ENCODE measurements around the gene RABGGTA. TPM values are rescaled to one million over a fixed set of nuclear protein-coding genes. Genes with fewer than 3 reads are reported as not detected.

The RABGGTA gene
- total RNA-seq, 2 experiments from 2014 or later: 24.3 to 27.3 TPM

GRCh38 chr14:24236689-24237462 is 34.5 kb downstream of the RABGGTA start:
- Histone ChIP-seq H3K4me3 (ENCODE audit: low read depth, low read length, poor library complexity, severe bottlenecking) (no peak overlapping the region), H3K9me3 (ENCODE audit: low read length) (no peaks in the 10 kb centered on the region), H3K79me2 (ENCODE audit: insufficient read depth, low read depth, low read length) (peaks cover 32% of the 10 kb centered on the region; the same call in 1 of the 2 replicates), H3K27ac (ENCODE audit: low read depth, low read length, poor library complexity, severe bottlenecking) (no peak overlapping the region), H4K20me1 (ENCODE audit: insufficient read depth, low read length) (no peaks in the 10 kb centered on the region), H2AFZ (ENCODE audit: low read length) (no peak overlapping the region), H3K9me2 (ENCODE audit: insufficient read depth, low read length) (no peaks in the 10 kb centered on the region), H3K4me1 (ENCODE audit: insufficient read depth, low read length, poor library complexity, severe bottlenecking) (peaks cover 38% of the 10 kb centered on the region), H3K4me2 (ENCODE audit: low read length) (no peak overlapping the region), H3K36me3 (ENCODE audit: insufficient read depth, low read length) (peaks cover 73% of the 10 kb centered on the region)
- DNase-seq (ENCODE audit: low spot score): no peak
- no TSS peak for BruUV-seq (replicated peaks)
- ChIA-PET POLR2A (interaction anchor here (0.7 to 1.9 kb wide), 2 partner anchors 41 to 61 kb away, joined by 3 to 5 read pairs; no protein-coding TSS in a partner anchor), CTCF (ENCODE audit: unreplicated experiment) (no interaction called here)
- intact Hi-C loops (cut with micrococcal nuclease; ENCODE audit: unreplicated experiment): no loop called here
- TF ChIP-seq CTCF (conservative IDR thresholded peaks at IDR 0.05; ENCODE audit: low read length) (no peak), EZH2phosphoT487 (IDR thresholded peaks at IDR 0.05; ENCODE audit: borderline replicate concordance, low read depth, low read length) (no peak)

- BruUV-seq (replicated peaks): no TSS peak
- Histone ChIP-seq H4K20me1 (ENCODE audit: insufficient read depth, low read length) (no peaks in the 10 kb centered on the region), H3K9me2 (ENCODE audit: insufficient read depth, low read length) (no peaks in the 10 kb centered on the region), H3K9me3 (ENCODE audit: low read length) (no peaks in the 10 kb centered on the region), H3K4me3 (ENCODE audit: low read depth, low read length, poor library complexity, severe bottlenecking) (no peak overlapping the region), H2AFZ (ENCODE audit: low read length) (no peak overlapping the region), H3K4me1 (ENCODE audit: insufficient read depth, low read length, poor library complexity, severe bottlenecking) (peaks cover 34% of the 10 kb centered on the region), H3K79me2 (ENCODE audit: insufficient read depth, low read depth, low read length) (peaks cover 32% of the 10 kb centered on the region), H3K27ac (ENCODE audit: low read depth, low read length, poor library complexity, severe bottlenecking) (no peak overlapping the region), H3K4me2 (ENCODE audit: low read length) (no peak overlapping the region), H3K36me3 (ENCODE audit: insufficient read depth, low read length) (peaks cover 72% of the 10 kb centered on the region)
- ChIA-PET CTCF (ENCODE audit: unreplicated experiment) (interaction anchor here (1.0 kb wide), 1 partner anchor 70 kb away, joined by 3 read pairs; no protein-coding TSS in a partner anchor), POLR2A (interaction anchor here (0.7 to 1.2 kb wide), 2 partner anchors 9 to 61 kb away, joined by 3 to 4 read pairs; no protein-coding TSS in a partner anchor)
- TF ChIP-seq CTCF (conservative IDR thresholded peaks at IDR 0.05; ENCODE audit: low read length) (no peak), EZH2phosphoT487 (IDR thresholded peaks at IDR 0.05; ENCODE audit: borderline replicate concordance, low read depth, low read length) (no peak)
- no peak for DNase-seq (ENCODE audit: low spot score)
- intact Hi-C loops (cut with micrococcal nuclease; ENCODE audit: unreplicated experiment): no loop called here
Observed at GRCh38 chr14:24235804-24236688, 35.4 kb downstream of the RABGGTA start.

Measured in OCI-LY7 (cell line).